Left kidney (tissue), 2 donors: ENCODE results near the gene HIVEP1. TPM values are rescaled to one million over a fixed set of nuclear protein-coding genes. Genes with fewer than 3 reads are reported as not detected.

Source experiments
- DNase-seq: peaks from one replicate; pipeline ENCODE4 v3.0.0-alpha.2; 2013
- polyA plus RNA-seq: library from polyadenylated mRNA; unstranded; fragments of 120-200 nt; gene quantifications from one replicate; pipeline ENCODE4 v1.2.1, GENCODE V29; 2013; ENCODE audit not compliant: insufficient read length

HIVEP1 gene
- polyA plus RNA-seq, 1 donor = 25.5 TPM

DNA sequence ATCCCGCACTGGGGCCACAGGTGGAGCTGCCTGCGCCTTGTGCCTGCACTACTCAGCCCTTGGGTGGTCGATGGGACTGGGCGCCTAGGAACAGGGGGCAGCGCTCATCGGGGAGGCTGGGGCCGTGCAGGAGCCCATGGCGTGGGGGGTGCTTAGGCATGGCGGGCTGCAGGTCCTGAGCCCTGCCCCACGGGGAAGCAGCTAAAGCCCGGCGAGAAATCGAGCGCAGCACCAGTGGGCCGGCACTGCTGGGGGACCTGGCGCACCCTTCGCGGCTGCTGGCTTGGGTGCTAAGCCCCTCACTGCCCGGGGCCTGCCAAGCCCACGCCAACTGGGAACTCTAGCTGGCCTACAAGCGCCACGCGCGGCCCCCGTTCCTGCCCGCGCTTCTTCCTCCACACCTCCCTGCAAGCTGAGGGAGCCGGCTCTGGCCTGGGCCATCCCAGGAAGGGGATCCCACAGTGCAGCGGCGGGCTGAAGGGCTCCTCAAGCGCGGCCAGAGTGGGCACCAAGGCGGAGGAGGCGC, 5.8 kb downstream of the HIVEP1 start:
- DNase-seq = no peak

DNA sequence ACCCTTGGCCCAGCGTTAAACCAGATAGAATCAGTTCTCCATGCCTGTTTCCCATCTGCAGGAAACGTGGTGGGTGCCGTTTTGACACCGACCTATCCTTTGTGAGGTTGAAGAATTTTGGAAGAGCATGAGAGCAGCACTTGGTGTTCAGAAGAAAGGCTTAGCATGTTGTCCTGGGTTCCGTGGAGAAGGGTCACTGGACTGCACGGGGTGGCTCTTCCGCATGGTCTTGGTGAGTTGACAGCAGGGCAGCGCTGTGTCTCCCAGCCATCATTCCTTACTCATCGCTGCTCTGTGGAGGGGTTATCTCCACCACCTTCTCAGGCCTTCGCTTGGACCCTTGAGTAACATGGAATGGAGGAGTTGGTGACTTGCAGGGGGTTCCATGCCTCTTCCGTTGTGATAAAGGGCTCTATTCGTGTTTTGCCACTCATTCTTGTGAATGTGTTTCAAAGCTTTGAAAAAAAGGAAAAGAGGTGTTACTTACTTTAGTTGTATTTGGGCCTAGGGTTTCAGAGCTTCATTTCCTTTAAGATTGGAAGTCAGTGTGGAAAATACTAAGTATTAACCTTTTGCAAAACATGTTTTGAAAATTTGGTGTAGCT, 8.2 kb downstream of the HIVEP1 start:
- DNase-seq = no peak

DNA sequence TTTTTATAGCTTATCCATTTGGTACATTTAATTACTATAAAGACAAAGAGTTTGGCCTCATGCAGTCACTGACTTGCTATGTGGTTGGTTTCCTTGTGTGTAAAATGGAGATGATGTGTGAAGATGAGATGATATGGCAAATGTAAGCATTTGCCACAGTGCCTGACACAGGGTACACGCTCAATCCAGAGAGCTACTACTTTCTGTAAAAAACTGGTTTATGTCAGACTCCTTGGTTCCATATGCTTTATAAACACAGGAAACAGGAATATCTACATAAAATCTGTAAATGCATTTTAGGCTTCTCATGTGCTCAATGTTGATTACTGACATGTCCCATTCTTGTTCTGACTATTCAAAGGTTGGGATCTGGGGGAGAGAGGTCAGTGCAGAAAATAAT, 10.4 kb downstream of the HIVEP1 start:
- no peak for DNase-seq

DNA sequence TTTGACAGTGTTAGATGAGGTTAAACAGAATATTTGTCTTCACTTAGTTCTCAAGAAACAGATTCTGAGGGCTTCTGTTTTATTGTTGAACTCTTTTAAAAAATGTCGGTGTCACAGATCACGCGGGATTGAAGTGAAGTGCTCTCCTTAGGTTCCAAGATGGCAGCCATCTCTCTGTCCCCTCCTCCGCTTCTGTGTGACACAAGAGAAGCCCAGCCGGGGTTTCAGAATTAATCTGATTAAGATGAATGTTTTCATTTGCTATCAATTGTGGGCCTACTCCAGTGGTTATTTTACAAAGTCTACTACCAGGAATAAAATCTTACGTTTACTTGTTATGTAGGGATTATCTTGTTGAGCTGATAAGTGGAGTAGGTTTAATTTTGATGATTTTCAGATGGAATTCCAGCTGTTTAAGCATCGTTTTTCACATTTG, 10.9 kb downstream of the HIVEP1 start:
- no peak for DNase-seq

DNA sequence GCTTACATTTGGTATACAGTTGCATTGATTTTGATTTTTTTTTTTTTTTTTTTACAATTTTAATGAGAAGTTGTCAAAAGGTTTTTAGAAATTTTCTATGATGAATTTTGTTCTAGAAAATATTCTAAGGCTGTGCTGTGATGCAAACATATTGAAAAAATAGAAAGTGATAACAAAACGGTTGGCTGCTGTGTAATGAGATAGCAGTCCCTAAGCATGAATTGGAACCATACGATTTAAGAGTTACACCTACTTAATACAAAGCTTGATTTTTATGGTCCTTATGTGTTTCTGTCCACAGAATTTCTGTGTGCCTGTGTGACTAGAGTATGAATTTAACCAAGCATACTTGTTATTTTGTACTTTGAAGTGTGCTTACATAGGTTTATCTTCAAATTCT, 12.1 kb downstream of the HIVEP1 start:
- no peak for DNase-seq

DNA sequence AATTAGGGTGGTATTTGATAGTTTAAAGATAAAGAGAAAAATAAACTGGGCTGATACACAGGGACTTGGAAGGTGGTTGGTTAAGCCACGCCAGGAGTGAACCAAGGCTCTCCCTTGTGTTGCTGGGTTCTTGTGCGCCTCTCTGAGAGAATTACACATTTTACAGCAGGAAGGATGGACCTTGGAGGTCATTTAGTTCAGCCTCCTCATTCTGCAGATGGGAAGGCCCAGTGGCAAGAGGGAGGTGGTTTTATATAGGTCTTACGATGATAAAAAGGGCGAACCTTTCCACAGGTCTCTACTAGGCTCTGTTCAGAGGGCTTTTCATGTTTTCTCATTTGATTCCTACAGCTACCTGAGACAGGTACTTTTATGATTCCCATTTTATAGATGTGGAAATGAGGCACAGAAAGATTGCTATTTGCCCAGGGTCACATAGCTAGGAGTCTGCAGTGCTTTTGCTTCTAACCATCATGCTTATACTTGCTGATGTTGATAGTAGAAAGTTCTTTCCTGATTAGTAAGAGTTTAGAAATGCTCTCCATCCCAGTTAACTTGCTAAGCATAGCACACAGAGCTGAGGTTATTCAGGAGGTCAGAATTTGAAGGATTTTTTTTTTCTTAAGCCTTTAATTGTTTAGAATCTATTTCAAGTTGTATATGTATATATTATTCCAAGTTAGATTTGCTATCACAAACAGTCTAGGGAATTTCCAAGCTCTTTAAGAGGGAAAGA, 12.8 kb downstream of the HIVEP1 start:
- no peak for DNase-seq

DNA sequence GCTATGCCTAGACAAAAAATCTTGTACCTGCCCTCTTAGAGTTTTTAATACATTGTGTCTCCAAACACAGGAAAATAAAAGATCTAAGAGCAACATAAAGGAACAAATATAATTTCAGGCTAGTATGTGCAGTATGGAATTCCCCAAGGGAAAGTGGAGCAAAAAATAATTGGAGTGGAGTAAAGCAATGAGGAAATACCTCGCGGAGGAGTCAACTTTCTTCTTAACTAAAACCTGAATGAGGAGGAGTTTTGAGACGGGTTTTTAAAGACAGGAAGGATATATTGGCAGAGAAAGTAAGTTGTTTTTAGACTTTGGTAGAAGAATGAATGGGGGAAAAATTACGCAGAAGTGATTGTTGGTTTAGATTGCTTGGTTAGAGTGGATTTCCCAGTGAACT, 14.0 kb downstream of the HIVEP1 start:
- DNase-seq = no peak

DNA sequence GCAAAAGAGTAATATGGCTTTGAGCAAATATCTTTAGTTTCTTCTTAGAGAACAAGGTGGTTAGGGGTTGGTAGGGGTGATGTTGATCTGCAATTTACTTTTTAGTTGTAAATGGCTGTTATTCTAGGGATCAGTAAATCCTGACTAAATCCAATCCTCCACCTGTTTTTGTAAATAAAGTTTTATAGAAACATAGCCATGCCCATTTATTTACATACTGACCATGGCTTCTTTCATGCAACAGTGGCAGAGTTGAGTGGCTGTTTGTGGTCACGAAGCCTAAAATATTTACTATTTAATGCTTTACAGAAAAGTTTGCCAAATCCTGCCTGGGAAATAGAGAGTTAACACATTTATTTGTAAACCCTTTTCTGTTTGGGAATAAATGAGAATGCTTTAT, 14.7 kb downstream of the HIVEP1 start:
- DNase-seq = no peak

DNA sequence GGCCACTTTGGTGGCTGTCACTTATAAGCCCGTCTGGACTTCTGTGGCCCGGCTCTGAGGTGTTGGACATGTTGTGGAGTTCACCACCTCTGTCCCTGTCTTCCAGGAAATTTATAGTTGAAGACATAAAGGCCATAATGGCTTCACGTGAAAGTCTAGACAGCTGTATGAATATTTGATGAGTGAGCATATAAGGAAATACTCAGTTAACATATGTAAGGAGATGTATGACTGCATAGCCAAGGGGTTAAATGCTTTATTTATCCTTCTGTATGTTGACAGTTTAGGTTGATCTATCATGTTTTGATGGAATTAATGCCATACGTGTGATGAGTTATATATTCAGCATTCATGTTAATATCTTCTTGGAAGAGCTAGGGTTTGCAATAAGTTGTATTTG, 16.1 kb downstream of the HIVEP1 start:
- DNase-seq = no peak

DNA sequence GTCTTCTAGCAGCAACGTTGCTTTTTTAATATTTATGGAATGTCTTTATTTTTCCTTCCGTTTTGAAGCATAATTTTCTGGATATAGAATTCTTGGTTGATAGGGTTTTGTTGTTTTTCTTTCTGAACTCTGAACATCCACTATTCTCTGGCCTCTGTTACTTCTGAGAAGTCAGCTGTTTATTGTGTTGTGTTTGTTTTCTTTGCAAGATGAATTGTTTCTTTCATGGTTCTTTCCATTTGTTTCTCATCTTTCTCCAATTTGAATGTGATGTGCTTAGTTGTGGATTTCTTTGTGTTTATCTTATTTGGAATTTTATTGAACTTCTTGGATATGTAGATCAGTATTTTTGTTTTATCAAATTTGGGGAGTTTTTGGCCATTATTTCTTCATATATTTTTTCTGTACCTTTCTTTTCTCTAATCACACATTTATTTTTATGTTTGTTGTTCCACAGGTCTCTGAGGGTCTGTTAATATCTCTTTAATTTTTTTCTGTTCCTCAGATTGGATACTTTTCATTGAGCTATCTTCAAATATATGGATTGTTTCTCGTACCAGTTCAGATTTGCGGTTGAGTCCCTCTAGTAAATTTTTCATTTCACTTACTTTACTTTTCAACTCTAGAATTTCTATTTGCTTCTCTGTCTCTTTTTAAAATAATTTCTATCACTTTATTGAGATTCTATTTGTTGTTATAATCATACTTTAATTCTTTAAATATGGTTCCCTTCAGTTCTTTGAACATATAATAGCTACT, 18.0 kb downstream of the HIVEP1 start:
- DNase-seq = no peak

DNA sequence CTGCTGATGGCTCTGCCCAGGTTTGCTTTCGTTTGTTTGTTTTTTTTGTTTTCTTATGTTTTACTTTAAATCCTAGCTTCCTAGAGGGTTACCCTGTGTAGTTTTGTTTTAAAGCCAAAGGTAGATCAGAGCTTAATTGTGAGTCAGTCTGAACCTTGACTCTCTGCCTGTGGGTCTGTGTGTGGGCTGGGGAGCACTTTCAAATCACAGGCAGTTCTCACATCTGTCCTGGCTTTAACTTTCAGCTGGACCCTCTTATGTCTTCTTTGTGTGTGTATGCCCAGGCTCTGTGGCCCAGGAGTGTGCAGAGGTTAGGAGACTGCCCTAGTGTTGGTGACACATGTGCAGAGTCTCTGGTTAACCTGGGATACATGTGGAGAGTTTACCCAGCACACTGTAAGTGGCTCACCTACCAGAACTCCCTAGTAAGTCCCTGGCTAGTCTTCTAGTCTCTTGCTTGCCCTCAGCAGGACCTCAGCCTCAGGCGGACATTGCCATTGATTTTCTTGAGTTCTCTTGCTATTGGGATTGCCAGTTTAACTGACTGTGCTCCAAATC, 19.0 kb downstream of the HIVEP1 start:
- DNase-seq = no peak

DNA sequence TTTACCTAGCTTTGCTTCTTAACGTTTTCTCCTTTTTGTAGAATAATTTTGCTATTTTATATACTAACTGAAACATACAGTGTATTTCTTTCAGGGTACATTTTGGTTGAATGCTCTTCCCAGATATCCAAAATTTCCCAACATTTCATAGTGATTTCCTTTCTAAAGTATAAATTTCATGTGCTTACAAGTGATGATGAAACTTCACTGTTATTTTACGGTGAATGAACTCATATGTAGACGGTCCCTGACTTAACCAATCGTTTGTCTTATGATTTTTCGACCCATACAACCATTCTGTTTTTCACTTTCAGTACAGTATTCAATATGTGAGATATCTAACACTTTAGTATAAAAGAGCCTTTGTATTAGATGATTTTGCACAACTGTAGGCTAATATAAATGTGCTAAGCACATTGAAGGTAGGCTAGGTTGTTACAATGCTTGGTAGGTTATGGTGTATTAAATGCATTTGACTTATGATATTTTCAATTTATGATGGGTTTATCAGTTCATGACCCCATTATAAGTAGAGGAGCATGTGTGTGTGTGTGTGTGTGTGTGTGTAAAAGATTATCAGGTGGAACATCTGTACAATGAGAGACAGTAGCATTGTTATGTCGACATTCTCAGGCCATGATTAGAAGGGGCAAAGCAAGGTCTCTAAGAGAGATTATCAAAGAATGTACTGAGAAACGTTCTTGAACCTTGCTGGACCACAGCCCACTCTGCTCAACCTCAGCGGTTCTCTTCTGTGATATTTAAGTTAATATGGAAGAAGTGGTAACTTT, 20.9 kb downstream of the HIVEP1 start:
- no peak for DNase-seq

DNA sequence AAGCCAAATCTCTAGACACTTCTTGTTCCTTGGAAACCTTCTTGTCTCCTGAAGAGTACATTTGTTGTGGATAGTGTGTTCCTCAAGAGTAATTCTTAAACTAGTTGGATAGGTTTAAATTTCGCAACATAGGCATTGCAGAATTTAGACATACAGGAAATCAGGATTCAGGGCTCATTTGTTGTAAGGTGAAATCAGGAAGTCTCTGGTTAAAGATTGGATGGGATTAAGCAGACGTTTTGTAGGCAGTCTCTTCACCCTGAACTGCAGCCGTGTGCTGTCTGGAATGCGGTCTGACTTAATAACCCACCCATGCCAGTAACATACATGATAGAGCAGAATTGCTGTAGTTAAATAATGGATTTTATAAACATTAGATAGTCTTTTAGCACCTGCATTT, 21.7 kb downstream of the HIVEP1 start:
- no peak for DNase-seq

DNA sequence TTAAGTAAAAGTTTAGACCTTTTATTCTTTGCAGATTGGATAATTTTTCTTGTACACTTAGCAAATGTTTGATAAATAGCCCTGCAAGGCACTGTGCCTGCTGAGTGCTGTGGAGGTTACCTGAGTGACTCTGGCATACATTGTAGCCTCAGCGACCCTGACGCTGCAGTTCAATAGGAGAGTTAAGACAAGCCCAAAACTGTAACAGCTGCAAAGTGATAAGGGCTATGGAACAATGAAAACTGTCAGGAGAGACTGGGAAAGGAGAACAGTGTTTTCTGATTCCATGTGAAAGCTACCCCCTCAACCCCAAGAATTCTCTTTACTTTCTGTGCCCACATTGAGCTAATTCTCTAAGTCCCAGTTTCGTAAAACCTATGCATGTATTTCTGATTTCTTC, 22.2 kb downstream of the HIVEP1 start:
- no peak for DNase-seq

DNA sequence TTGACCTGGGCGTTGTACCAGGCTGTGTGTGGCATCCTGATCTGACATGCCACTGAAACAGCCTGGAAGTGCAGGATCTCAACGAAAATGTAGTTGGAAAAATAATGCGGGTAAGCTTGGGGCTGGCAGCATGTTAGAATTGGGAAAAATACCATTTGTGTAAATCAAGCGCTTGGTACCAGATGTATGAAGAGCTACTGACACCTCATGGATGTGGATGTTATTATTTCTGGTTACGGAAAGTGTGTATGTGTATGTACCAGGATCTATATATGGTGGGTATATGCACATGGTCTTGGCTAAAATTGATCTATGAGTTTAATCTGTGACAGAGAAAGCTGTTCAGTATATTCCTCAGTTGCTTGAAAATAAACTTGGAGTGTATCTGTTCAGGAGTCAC, 22.7 kb downstream of the HIVEP1 start:
- DNase-seq = no peak

DNA sequence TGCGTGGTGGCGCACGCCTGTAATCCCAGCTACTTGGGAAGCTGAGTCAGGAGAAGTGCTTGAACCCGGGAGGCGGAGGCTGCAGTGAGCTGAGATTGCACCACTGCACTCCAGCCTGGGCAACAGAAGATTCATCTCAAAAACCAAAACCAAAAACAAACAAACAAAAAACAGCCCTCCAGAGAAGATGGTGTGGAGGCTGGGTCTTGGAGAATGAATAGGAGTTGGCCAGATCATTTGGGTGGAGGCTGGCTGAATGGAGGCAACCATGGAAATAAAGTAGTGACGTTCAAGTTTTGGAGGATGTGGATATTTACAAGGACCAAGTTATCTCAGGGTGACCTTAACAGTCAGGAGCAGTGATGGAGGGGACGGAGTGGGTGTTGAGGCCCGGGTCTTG, 24.7 kb downstream of the HIVEP1 start:
- DNase-seq = no peak

DNA sequence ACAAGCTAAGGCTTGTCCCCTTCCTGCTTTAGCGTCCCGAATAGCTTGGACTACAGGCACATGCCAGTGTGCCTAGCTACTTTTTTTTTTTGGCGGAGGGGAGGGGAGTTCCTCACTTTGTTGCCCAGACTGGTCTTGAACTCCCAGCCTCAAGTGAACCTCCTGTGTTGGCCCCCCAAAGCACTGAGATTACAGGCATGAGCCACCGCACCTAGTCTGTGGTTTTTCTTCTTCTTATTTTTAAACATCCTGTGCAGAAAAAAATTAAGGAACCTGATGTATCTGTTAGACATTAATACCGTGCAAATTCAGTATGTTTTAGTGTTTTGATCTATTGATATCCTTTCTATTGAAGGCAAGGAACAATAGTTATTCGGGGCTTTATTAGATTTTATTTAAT, 25.7 kb downstream of the HIVEP1 start:
- DNase-seq = no peak

DNA sequence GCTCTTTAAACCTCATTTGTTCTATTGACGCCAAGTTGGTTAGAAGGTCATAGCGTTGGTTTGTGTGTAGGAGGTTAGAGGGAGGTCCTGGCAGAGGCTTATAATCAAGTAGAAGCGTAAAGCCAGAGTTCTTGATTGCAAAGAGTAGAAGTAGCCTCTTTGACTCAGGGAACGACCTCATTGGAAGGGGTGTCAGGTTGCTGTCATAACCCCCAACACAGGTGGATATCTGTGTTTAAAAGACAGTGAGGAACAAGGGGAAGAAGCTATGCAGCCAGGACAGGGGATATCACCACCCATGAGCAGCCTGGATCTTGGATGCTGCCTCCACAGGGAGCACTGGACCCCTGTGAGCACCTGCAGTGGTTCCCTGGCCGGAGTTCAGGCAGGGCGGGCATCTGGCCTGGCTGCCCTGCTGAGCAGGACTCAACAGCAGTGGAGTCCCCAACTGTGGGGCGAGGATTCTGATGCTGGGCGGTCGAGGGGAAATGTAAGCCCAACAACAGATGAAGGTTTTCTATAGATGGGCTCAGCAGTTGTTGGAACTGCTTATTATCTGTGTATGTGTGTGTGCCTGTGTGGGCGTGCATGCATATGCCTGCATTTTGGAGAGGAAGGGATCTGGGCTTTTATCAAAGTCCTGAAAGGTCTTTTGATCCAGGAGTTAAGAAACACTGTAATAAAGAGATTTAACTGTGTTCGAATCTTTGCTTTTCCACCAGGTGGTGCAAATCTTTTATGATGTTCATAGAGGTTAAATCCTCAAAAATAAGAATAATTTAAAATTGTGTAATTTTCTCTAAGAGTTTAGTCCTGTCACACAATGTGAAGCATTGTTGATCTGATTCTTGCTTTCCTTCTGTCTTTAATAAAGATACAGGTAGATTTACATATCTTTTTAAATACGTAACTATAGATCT, 27.7 kb downstream of the HIVEP1 start:
- DNase-seq = no peak

DNA sequence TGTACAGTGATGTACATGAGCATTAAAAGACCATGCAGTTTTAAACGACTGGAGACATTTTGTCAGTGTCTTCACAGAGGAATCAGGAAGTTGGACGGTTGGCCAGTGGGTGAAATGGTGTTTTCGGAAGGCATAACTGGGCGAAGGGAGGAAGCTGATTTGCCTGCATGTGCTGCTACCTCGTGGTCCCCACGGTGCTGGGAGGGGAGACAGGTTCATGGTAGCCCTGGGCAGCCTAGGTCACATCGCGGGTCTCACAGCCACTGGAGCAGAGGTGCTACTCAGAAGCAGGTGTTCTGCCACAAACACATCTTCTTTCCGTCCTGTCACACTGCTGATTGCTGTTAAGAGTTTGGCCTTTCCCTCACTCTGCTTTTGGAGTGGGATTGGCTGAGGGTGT, 35.2 kb downstream of the HIVEP1 start:
- DNase-seq = no peak

DNA sequence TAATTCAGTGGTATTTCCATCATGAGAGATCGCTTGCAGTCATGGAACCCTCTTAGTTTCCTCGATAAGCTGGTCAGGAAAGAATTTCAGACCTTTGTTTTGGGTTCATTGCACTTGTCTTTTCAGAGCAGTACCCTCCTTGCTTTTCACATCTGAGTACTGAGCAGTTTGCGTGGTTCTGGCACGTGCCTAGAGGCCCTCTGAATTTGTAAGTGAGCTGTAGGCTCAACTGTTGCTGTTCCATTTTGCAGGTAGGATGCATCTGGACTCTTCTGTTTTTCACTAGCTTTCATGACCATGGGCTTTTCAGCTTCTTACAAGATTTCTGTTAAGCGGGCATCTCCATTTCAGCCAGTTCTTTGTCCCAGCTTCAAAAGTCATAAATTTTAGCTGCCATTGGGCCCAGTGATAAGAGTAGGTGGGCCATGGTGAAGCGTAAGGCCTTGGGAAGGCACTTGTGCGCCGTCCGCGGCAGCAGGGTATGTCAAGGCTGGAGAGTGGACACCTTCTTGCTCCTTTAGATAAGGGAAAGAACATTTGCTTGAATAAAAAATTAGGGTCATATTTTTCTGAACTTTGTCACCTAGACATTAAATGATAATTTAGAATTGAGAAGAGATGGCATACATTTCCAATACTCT, 35.8 kb downstream of the HIVEP1 start:
- no peak for DNase-seq
